Ectodermal cell (in vitro differentiated cells): ENCODE results near the gene RAB31.

Experiments used
- H3K27ac ChIP-seq: 2 replicates; pipeline ENCODE4 v1.7.0; 2013; ENCODE audit warnings: mild to moderate bottlenecking, low read depth, low read length; ENCODE audit not compliant: insufficient read depth, poor library complexity, severe bottlenecking
- H3K27me3 ChIP-seq: 2 replicates; pipeline ENCODE4 v1.7.0; 2013; ENCODE audit warnings: mild to moderate bottlenecking, low read length; ENCODE audit not compliant: insufficient read depth, control insufficient read depth, poor library complexity, severe bottlenecking
- H3K36me3 ChIP-seq: one replicate; pipeline ENCODE4 v1.7.0; 2013; ENCODE audit warnings: low read length; ENCODE audit not compliant: control insufficient read depth, insufficient read depth
- H3K4me1 ChIP-seq: one replicate; pipeline ENCODE4 v1.7.0; 2013; ENCODE audit warnings: low read length; ENCODE audit not compliant: control insufficient read depth, insufficient read depth
- H3K4me3 ChIP-seq: 2 replicates; pipeline ENCODE4 v1.7.0; 2013; ENCODE audit warnings: low read depth, low read length, control low read depth; ENCODE audit not compliant: insufficient read depth
- H3K9me3 ChIP-seq: 2 replicates; pipeline ENCODE4 v1.7.0; 2013; ENCODE audit warnings: mild to moderate bottlenecking, low read length, moderate library complexity; ENCODE audit not compliant: control insufficient read depth
- WGBS, 2 experiments: methylation state at CpG; one replicate each; pipeline ENCODE4 v1.1.7; 2013; ENCODE audit warnings: missing lambda C conversion rate in 2 of 2; 5-methylcytosine and 5-hydroxymethylcytosine counted together

The RAB31 gene

GRCh38 chr18:9802175-9803062, 94.3 kb downstream of the RAB31 start:
- whole genome bisulfite sequencing, 2 experiments = 92% methylated on average over 4 of the region's 4 CpGs
- Histone ChIP-seq H3K27ac (no peak overlapping the region), H3K9me3 (no peaks in the 10 kb centered on the region), H3K36me3 (no peaks in the 10 kb centered on the region), H3K4me3 (no peak overlapping the region), H3K4me1 (peaks cover 21% of the 10 kb centered on the region), H3K27me3 (no peaks in the 10 kb centered on the region)

GRCh38 chr18:9803063-9803697, 95.1 kb downstream of the RAB31 start:
- no peaks in the 10 kb centered on the region for H3K9me3 ChIP-seq
- no peak overlapping the region for H3K4me3 ChIP-seq
- no peaks in the 10 kb centered on the region for H3K27me3 ChIP-seq
- H3K27ac ChIP-seq = peak overlapping the region; percentile 3
- WGBS, 2 experiments = 55 to 59% methylated on average over 6 of the region's 6 CpGs
- peaks cover 24% of the 10 kb centered on the region for H3K4me1 ChIP-seq
- H3K36me3 ChIP-seq = no peaks in the 10 kb centered on the region

DNA sequence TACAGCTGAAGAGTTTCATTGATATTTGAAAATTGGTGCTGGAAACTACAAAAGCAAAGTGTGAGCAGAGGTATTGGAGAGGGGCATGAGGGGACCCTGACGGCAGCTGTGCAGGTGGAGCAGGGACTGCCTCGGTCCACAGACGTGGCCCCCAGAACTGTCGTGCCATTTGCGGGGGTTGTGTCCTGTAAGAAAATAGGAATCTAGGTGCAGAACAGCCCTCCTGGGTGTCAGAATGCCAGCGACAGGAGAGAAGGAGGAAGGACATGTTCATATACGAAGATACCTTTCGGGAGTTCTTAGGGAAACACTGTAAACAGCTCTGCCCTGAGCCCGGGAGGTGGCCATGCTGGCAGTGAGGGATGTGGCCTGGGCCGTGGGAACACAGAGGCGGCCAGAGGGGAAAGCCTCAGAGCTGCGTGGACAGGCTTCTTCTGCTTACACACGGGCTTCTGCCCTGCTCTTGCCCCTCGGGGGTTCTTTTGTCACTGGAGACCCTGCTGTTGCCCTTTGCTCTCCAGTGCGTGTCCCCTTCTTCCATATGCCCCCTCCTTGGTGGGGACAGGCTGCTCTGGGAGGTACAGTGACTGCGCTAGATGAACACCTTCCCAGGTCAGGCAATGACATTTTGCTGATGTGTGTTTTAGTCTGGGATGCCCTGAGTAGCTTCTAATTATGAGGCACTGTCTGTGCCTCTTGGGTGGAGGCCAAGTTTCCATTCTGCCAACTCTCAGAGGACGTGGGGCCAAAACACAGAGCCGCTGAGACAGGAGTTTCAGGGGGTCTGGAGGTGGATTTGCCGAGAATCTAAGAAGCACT, 95.8 kb downstream of the RAB31 start:
- H3K9me3 ChIP-seq = no peaks in the 10 kb centered on the region
- H3K27me3 ChIP-seq = no peaks in the 10 kb centered on the region
- H3K36me3 ChIP-seq = no peaks in the 10 kb centered on the region
- H3K4me3 ChIP-seq = no peak overlapping the region
- WGBS, 2 experiments = 37 to 39% methylated on average over 19 of the region's 19 CpGs
- H3K27ac ChIP-seq = peak overlapping the region; percentile 3
- peaks cover 29% of the 10 kb centered on the region for H3K4me1 ChIP-seq

DNA sequence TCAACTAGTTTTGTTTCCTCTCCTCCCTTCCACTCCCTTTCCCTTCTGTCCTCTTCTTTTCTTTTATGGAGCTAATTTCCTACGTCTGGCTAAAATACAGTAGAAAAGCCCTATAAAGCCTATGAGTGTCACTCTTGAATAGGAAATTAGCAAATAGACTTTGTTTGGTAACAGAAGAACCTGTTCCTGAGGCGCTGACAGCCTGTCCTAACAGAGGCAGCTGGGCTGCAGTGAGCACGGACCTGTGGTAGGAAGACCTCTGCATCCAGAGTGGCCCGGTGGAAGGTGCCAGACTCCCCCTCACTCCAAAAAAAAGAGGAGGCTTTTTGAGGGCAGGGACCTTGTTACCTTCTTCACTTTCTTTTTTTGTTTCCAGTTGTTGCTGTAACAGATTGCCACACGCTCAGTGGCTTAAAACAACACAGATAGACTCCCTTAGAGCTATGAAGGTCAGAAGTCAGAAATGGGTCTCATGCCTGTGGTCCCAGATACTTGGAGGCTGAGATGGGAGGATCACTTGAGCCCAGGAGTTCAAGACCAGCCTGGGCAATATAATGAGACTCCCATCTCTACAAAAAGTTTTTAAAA, 96.5 kb downstream of the RAB31 start:
- Histone ChIP-seq H3K9me3 (no peaks in the 10 kb centered on the region), H3K27me3 (no peaks in the 10 kb centered on the region), H3K4me1 (peaks cover 30% of the 10 kb centered on the region), H3K27ac (no peak overlapping the region), H3K4me3 (no peak overlapping the region), H3K36me3 (no peaks in the 10 kb centered on the region)
- WGBS, 2 experiments = 89 to 92% methylated on average over 5 of the region's 5 CpGs

- WGBS, 2 experiments = 96 to 97% methylated on average over 9 of the region's 9 CpGs
- H3K9me3 ChIP-seq = no peaks in the 10 kb centered on the region
- no peak overlapping the region for H3K27ac ChIP-seq
- H3K4me3 ChIP-seq = no peak overlapping the region
- no peaks in the 10 kb centered on the region for H3K36me3 ChIP-seq
- no peaks in the 10 kb centered on the region for H3K27me3 ChIP-seq
- H3K4me1 ChIP-seq = peaks cover 30% of the 10 kb centered on the region
Measured at GRCh38 chr18:9806905-9807304, 98.8 kb downstream of the RAB31 start.

DNA sequence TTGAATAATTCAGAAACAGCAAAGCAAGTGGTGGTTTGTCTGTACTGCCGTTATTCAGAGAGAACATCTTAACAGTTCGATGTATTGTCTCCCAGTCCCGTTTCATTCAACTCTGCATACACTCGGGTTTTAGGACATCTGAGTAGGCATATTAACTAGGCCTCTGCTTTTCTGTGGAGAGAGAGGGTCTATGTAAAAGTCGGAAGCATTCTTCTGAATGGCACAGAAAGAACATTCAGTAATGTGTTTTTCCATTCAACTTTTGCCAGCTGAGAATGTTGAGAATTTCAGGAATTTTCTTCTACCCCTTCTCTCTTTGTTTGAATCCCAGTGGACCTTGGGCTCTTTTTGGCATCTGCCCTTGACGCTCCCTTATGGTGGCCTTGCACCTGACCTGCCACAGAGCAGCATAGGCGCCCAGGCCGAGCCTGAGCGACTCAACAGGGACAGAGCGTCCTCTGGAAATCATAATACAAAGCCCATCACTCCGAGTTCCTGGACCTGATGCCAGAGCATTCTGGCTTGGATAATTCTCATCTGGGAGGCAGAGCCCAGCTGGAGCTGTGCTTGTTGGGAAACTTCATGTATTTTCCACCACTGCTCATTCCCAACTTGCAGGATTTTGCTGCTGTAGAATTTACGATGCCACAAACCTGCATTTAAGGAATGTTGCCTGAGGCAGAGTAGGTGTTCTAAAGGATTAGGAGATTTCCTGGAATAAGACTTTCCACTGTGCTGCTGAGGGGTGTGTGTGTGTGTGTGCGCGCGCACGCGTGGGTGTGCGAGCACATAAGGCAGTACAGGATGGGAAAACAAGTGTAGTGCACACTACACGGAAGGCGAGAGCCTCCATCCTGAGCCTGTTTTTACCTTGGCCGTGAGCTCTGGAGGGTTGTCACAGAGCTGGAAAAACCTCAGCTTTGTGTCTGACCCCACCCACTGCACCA, 100.5 kb downstream of the RAB31 start:
- H3K9me3 ChIP-seq = no peaks in the 10 kb centered on the region
- 70 to 72% methylated on average over 21 of the region's 21 CpGs for WGBS, 2 experiments
- no peaks in the 10 kb centered on the region for H3K27me3 ChIP-seq
- H3K36me3 ChIP-seq = no peaks in the 10 kb centered on the region
- no peak overlapping the region for H3K27ac ChIP-seq
- H3K4me3 ChIP-seq = no peak overlapping the region
- H3K4me1 ChIP-seq = peaks cover 20% of the 10 kb centered on the region

GRCh38 chr18:9809697-9810096, 101.6 kb downstream of the RAB31 start:
- Histone ChIP-seq H3K4me3 (no peak overlapping the region), H3K36me3 (no peaks in the 10 kb centered on the region), H3K27ac (no peak overlapping the region), H3K9me3 (no peaks in the 10 kb centered on the region), H3K27me3 (no peaks in the 10 kb centered on the region), H3K4me1 (peaks cover 9% of the 10 kb centered on the region)
- WGBS, 2 experiments = 93 to 94% methylated on average over 6 of the region's 6 CpGs

DNA sequence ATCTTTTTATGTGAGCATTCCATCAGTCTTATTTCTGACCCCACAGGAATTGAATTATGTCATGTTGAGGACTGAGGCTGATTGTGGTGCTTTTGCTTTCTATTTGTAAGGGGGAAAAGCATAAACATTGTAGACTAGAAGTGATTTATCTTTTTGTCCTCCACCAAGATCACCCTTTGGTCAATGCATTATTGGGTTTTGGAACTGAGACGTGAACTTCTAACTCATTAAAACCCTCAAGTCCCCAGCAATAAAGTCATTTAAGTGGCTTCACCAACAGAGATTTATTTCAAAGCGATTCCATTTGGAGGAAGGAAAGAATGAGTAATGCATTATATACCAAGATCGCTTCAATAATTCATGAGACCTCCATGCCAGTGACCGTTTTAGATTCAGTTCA, 102.2 kb downstream of the RAB31 start:
- Histone ChIP-seq H3K4me3 (no peak overlapping the region), H3K9me3 (no peaks in the 10 kb centered on the region), H3K36me3 (no peaks in the 10 kb centered on the region), H3K4me1 (peaks cover 9% of the 10 kb centered on the region), H3K27ac (no peak overlapping the region), H3K27me3 (no peaks in the 10 kb centered on the region)
- WGBS, 2 experiments = 88 to 94% methylated on average over 4 of the region's 4 CpGs

DNA sequence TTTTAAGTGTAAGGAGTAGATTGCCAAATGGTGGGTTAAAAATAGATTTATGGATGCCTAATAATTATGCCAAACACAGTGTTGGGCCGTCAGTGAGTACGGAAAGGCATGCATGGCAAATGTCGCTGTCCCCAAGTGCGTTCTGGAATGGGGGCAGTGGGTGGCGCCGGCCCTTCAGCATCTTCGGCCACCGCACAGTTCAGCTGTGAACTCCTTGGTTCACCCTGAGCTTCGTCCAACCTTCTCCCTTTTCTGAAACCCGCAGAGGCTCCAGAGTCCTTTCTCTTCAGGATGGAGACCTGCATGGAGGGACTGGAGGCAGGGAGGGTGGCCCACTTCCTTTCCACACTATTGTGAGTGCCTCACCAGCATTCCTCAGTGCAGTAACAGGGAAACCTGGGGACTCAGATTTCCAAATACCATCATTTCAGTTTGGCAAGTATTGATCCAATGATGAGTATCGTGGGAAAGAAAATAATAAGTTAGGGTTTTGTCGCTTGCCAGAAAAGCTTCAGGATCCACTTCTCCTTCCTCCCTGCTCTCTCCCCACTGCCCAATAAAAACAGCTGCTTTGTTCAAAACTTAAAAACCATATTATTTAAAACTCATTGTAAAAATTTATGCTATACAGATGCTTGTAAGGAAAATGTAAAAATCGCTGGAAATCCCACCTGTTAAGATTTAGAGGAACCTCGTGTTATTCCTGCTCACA, 103.0 kb downstream of the RAB31 start:
- Histone ChIP-seq H3K36me3 (no peaks in the 10 kb centered on the region), H3K4me3 (no peak overlapping the region), H3K9me3 (no peaks in the 10 kb centered on the region), H3K4me1 (peaks cover 9% of the 10 kb centered on the region), H3K27ac (no peak overlapping the region), H3K27me3 (no peaks in the 10 kb centered on the region)
- WGBS, 2 experiments = 80 to 81% methylated on average over 12 of the region's 14 CpGs
